DND-41 (cell line): Measurements from ENCODE around the gene DYNLT5.

Experiments
- ATAC-seq: fragments of 200-7000 bp; cut with Tn5 transposase; 3 replicates; pipeline ENCODE4 v1.9.1; 2021; ENCODE audit warnings: low read depth; ENCODE audit not compliant: insufficient read depth
- DNase-seq: peaks from one replicate; pipeline ENCODE4 v3.0.0-alpha.2; 2020
- H2AFZ ChIP-seq: 2 replicates; pipeline ENCODE4 v1.6.0; 2012; ENCODE audit warnings: low read depth, low read length
- H3K27ac ChIP-seq: 2 replicates; pipeline ENCODE4 v1.5.1; 2012; ENCODE audit warnings: low read length, inconsistent platforms
- H3K27me3 ChIP-seq: fragments of 200-600 bp; sonication (generic); 2 replicates; pipeline ENCODE4 v1.6.0; 2012; ENCODE audit warnings: low read length, mild to moderate bottlenecking, inconsistent platforms; ENCODE audit not compliant: insufficient read depth, poor library complexity
- H3K36me3 ChIP-seq: 2 replicates; pipeline ENCODE4 v1.5.1; 2012; ENCODE audit warnings: low read length, inconsistent platforms; ENCODE audit not compliant: insufficient read depth
- H3K4me1 ChIP-seq: 2 replicates; pipeline ENCODE4 v1.5.1; 2012; ENCODE audit warnings: mild to moderate bottlenecking, low read length; ENCODE audit not compliant: insufficient read depth
- H3K4me2 ChIP-seq: 2 replicates; pipeline ENCODE4 v1.6.0; 2012; ENCODE audit warnings: mild to moderate bottlenecking, moderate library complexity, low read length, inconsistent platforms; ENCODE audit not compliant: insufficient read depth
- H3K4me3 ChIP-seq, 2 experiments: fragments of 200-600 bp in 1 of 2; shearing (Covaris generic) in 1 of 2; 2 replicates each; pipeline ENCODE4 v1.5.1; 2012 to 2016; ENCODE audit warnings: inconsistent platforms in 2 of 2, low read length in 2 of 2, mild to moderate bottlenecking in 2 of 2, low read depth in 1 of 2, moderate library complexity in 1 of 2
- H3K79me2 ChIP-seq: 2 replicates; pipeline ENCODE4 v1.6.0; 2012; ENCODE audit warnings: low read length, inconsistent platforms; ENCODE audit not compliant: insufficient read depth
- H3K9ac ChIP-seq: 2 replicates; pipeline ENCODE4 v1.6.0; 2012; ENCODE audit warnings: low read depth, mild to moderate bottlenecking, inconsistent platforms, low read length, moderate library complexity
- H3K9me3 ChIP-seq: 2 replicates; pipeline ENCODE4 v1.5.1; 2012; ENCODE audit warnings: low read length, moderate library complexity, mild to moderate bottlenecking, inconsistent platforms; ENCODE audit not compliant: insufficient read depth, severe bottlenecking
- H4K20me1 ChIP-seq: 2 replicates; pipeline ENCODE4 v1.6.0; 2012; ENCODE audit warnings: low read length; ENCODE audit not compliant: insufficient read depth
- EZH2 ChIP-seq: IDR thresholded peaks from 3 replicates; pipeline ENCODE4 v1.6.1; 2012; ENCODE audit warnings: borderline replicate concordance, low read depth, mild to moderate bottlenecking, moderate library complexity, low read length, inconsistent platforms; ENCODE audit not compliant: severe bottlenecking
- TF ChIP-seq, protein P1 (sequence below): IDR thresholded peaks from 2 replicates; pipeline ENCODE4 v1.5.1; 2012; ENCODE audit warnings: borderline replicate concordance, low read length, moderate library complexity, mild to moderate bottlenecking; ENCODE audit not compliant: poor library complexity, severe bottlenecking; ENCODE audit errors: extremely low read depth

The DYNLT5 gene

DNA sequence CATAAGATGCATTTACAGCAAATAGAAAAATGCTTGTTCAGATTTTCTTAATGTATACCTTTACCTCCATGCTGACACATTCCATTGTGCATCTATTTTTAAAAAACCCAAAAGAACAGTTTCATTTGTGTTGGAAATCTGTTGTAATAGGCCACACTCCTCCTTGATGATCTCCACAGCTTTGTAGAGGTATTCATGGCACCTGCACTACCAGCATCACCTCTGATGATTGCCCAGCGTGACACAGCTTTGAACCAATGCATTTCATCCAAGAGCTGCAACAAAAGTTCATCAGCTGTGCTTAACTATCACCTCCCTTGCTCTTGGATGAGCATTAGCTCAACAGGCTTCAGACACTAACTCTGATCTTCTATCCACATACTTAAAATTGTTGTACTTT is 8.2 kb downstream of the DYNLT5 start:
- H3K9me3 ChIP-seq, result peaks cover 8% of the 10 kb centered on the region
- DNase-seq (no peak), ATAC-seq (no peak)
- H3K27ac ChIP-seq, result no peak overlapping the region
- TF ChIP-seq, protein P1, sequence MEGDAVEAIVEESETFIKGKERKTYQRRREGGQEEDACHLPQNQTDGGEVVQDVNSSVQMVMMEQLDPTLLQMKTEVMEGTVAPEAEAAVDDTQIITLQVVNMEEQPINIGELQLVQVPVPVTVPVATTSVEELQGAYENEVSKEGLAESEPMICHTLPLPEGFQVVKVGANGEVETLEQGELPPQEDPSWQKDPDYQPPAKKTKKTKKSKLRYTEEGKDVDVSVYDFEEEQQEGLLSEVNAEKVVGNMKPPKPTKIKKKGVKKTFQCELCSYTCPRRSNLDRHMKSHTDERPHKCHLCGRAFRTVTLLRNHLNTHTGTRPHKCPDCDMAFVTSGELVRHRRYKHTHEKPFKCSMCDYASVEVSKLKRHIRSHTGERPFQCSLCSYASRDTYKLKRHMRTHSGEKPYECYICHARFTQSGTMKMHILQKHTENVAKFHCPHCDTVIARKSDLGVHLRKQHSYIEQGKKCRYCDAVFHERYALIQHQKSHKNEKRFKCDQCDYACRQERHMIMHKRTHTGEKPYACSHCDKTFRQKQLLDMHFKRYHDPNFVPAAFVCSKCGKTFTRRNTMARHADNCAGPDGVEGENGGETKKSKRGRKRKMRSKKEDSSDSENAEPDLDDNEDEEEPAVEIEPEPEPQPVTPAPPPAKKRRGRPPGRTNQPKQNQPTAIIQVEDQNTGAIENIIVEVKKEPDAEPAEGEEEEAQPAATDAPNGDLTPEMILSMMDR, result no peak
- TF ChIP-seq EZH2, result no peak
- no peaks in the 10 kb centered on the region for H3K36me3 ChIP-seq
- H3K4me1 ChIP-seq, result peaks cover 6% of the 10 kb centered on the region
- no peak overlapping the region for H3K4me2 ChIP-seq
- H3K4me3 ChIP-seq, result no peak overlapping the region
- H3K79me2 ChIP-seq, result no peaks in the 10 kb centered on the region
- H3K27me3 ChIP-seq, result no peaks in the 10 kb centered on the region
- H2AFZ ChIP-seq, result no peak overlapping the region
- H3K9ac ChIP-seq, result no peak overlapping the region
- no peaks in the 10 kb centered on the region for H4K20me1 ChIP-seq

DNA sequence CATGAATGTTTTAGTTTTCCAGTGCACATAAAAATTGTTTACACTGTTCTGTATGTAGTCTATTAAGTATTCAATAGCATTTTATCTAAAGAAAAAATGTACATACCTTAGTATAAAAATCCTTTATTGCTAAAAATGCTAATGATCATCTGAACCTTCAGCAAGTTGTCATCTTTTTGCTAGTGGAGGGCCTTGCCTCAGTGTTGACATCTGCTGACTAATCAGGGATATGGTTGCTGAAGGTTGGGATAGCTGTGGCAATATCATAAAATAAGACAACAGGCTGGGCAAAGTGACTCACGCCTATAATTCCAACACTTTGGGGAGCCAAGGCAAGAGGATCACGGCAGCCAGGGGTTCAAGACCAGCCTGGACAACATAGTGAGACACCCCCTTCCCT is 9.0 kb downstream of the DYNLT5 start:
- Histone ChIP-seq H3K9me3 (peaks cover 8% of the 10 kb centered on the region), H3K4me3 (no peak overlapping the region), H3K27me3 (no peaks in the 10 kb centered on the region), H3K27ac (no peak overlapping the region), H4K20me1 (no peaks in the 10 kb centered on the region), H3K4me1 (peaks cover 6% of the 10 kb centered on the region), H3K79me2 (no peaks in the 10 kb centered on the region), H3K36me3 (no peaks in the 10 kb centered on the region), H3K9ac (no peak overlapping the region), H3K4me2 (no peak overlapping the region), H2AFZ (no peak overlapping the region)
- no peak for ATAC-seq
- TF ChIP-seq EZH2, result no peak
- TF ChIP-seq, protein P1, result peak; percentile 21
- no peak for DNase-seq

DNA sequence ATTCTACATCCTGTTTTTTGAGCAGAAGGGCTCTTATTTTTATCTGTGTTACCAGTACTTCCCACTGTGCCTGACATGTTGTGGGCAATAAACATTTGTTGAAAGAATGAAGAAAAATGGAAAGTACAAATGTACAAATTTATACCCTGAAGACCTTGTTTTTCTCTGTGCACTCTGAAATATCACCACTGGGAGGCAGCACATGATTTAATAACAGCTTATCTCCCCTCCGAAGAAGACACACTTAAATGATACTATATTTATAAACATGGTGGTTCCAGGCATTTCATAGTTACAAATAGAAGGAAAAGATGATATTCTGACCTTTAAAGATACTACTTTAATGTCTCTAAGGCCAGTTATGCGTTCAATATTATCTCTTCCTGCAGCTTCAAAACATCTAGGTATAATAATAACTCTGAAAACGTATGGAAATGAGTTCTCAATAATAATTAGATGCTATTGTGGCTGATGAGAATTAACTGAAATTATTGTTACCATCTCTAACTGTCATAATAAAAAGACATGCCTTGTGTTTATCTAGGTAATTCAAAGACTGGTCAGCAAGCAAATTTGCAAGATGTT is 12.8 kb downstream of the DYNLT5 start:
- Histone ChIP-seq H3K4me1 (peaks cover 30% of the 10 kb centered on the region), H2AFZ (peak overlapping the region; percentile 60), H3K4me2 (peak overlapping the region; percentile 26; the same call in 1 of the 2 replicates), H4K20me1 (no peaks in the 10 kb centered on the region), H3K4me3 (no peak overlapping the region), H3K79me2 (no peaks in the 10 kb centered on the region), H3K9ac (no peak overlapping the region), H3K9me3 (peaks cover 8% of the 10 kb centered on the region), H3K27ac (peak overlapping the region; percentile 30), H3K27me3 (no peaks in the 10 kb centered on the region), H3K36me3 (no peaks in the 10 kb centered on the region)
- DNase-seq, result peak; percentile 58
- no peak for TF ChIP-seq EZH2
- TF ChIP-seq, protein P1, result peak; percentile 90
- 0 out of 3 replicates have a peak, but pooled peaks have one; percentile 32 for ATAC-seq
